ENCODE results near the gene KSR2.

DNA sequence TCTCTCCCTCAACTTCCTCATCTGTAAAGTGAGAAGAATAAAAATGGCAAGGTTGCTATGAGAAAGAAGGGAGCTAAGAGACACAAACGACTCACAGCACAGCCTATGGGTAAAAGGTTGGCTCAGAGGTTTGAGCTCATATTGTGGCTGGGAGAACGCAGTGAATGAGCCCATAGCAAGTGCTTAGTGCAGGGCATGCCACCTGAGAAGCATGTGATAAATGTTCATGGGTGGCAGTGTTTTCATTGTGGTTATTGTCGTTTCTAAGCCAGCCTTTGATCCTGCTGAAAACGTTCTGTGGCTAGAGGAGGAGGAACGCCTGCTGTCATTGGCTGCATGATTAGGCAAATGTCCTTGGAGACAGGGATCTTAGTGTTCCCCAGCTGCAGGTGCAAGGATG is 150.4 kb downstream of the KSR2 start:
- TF ChIP-seq, protein P1, sequence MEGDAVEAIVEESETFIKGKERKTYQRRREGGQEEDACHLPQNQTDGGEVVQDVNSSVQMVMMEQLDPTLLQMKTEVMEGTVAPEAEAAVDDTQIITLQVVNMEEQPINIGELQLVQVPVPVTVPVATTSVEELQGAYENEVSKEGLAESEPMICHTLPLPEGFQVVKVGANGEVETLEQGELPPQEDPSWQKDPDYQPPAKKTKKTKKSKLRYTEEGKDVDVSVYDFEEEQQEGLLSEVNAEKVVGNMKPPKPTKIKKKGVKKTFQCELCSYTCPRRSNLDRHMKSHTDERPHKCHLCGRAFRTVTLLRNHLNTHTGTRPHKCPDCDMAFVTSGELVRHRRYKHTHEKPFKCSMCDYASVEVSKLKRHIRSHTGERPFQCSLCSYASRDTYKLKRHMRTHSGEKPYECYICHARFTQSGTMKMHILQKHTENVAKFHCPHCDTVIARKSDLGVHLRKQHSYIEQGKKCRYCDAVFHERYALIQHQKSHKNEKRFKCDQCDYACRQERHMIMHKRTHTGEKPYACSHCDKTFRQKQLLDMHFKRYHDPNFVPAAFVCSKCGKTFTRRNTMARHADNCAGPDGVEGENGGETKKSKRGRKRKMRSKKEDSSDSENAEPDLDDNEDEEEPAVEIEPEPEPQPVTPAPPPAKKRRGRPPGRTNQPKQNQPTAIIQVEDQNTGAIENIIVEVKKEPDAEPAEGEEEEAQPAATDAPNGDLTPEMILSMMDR (conservative IDR thresholded peaks at IDR 0.05; ENCODE audit: low read depth, low read length), result no peak
- TF ChIP-seq POLR2A (IDR thresholded peaks at IDR 0.05; ENCODE audit: low read depth, low read length) (no peak), SMC3 (IDR thresholded peaks at IDR 0.05; ENCODE audit: low read depth, low read length) (no peak)
- TF ChIP-seq, protein P2, sequence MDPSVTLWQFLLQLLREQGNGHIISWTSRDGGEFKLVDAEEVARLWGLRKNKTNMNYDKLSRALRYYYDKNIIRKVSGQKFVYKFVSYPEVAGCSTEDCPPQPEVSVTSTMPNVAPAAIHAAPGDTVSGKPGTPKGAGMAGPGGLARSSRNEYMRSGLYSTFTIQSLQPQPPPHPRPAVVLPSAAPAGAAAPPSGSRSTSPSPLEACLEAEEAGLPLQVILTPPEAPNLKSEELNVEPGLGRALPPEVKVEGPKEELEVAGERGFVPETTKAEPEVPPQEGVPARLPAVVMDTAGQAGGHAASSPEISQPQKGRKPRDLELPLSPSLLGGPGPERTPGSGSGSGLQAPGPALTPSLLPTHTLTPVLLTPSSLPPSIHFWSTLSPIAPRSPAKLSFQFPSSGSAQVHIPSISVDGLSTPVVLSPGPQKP (IDR thresholded peaks at IDR 0.05; ENCODE audit: borderline replicate concordance, low read depth, low read length), result no peak

All from IMR-90 (cell line).